CD4-positive, CD25-positive, alpha-beta regulatory T cell (primary cell): ENCODE data around the gene SYDE2. TPM values are rescaled to one million over a fixed set of nuclear protein-coding genes. Genes with fewer than 3 reads are reported as not detected.

Experiments used
- ATAC-seq, 2 donors: fragments of 150-1000 bp; cut with Tn5 transposase; one replicate each; pipeline ENCODE4 v1.10.0; 2021; ENCODE audit warnings: low read depth in 2 of 2, moderate number of reproducible peaks in 2 of 2, moderate library complexity in 1 of 2
- DNase-seq, 3 donors: peaks; one replicate each; pipeline versions ENCODE4 v3.0.0 to v3.0.0-alpha.2; 2012 to 2022; ENCODE audit warnings: mixed read lengths in 1 of 3
- H3K27ac ChIP-seq: one replicate; pipeline ENCODE4 v1.7.0; 2013; ENCODE audit warnings: mild to moderate bottlenecking, low read length; ENCODE audit not compliant: insufficient read depth, poor library complexity, severe bottlenecking
- H3K27me3 ChIP-seq: one replicate; pipeline ENCODE4 v1.7.0; 2013; ENCODE audit warnings: low read length; ENCODE audit not compliant: control insufficient read depth, insufficient read depth
- H3K36me3 ChIP-seq: one replicate; pipeline ENCODE4 v1.7.0; 2013; ENCODE audit warnings: mild to moderate bottlenecking, low read length, moderate library complexity; ENCODE audit not compliant: control insufficient read depth, insufficient read depth
- H3K4me1 ChIP-seq: 2 replicates; pipeline ENCODE4 v1.7.0; 2013; ENCODE audit warnings: mild to moderate bottlenecking, low read length; ENCODE audit not compliant: insufficient read depth, control insufficient read depth, poor library complexity, severe bottlenecking
- H3K4me3 ChIP-seq: one replicate; pipeline ENCODE4 v1.7.0; 2013; ENCODE audit warnings: low read depth, mild to moderate bottlenecking, low read length, moderate library complexity
- H3K9me3 ChIP-seq, 2 experiments: 1 replicate in 1 of 2; 2 replicates in 1 of 2; pipeline ENCODE4 v1.7.0; 2013; ENCODE audit warnings: low read length in 2 of 2, mild to moderate bottlenecking in 1 of 2, moderate library complexity in 1 of 2; ENCODE audit not compliant: control insufficient read depth in 2 of 2
- H3K27ac Mint-ChIP-seq, 3 donors: one replicate each; pipeline ENCODE4 v1.8.0; 2020 to 2022; ENCODE audit warnings: mild to moderate bottlenecking in 3 of 3, mixed read lengths in 3 of 3, moderate library complexity in 2 of 3
- H3K27me3 Mint-ChIP-seq: one replicate; pipeline ENCODE4 v1.8.0; 2022; ENCODE audit warnings: mild to moderate bottlenecking, mixed read lengths
- H3K36me3 Mint-ChIP-seq: one replicate; pipeline ENCODE4 v1.8.0; 2020; ENCODE audit warnings: mixed read lengths
- H3K4me1 Mint-ChIP-seq, 4 donors: one replicate each; pipeline ENCODE4 v1.8.0; 2020 to 2022; ENCODE audit warnings: mixed read lengths in 4 of 4, mild to moderate bottlenecking in 1 of 4
- H3K4me3 Mint-ChIP-seq, 4 donors: one replicate each; pipeline ENCODE4 v1.8.0; 2020 to 2022; ENCODE audit warnings: mild to moderate bottlenecking in 4 of 4, mixed read lengths in 4 of 4, moderate library complexity in 3 of 4
- H3K9me3 Mint-ChIP-seq, 7 donors: one replicate each; pipeline ENCODE4 v1.8.0; 2020 to 2022; ENCODE audit warnings: mixed read lengths in 7 of 7, mild to moderate bottlenecking in 3 of 7, moderate library complexity in 2 of 7
- polyA plus RNA-seq, 4 donors: library from polyadenylated mRNA; unstranded; fragments of 300-500 nt; fragmentation: Illumina TruSeq; gene quantifications; one replicate each; pipeline ENCODE4 v1.2.3, GENCODE V29; 2021
- total RNA-seq: library from RNA; stranded (reverse); gene quantifications from one replicate; pipeline ENCODE4 v1.2.3, GENCODE V29; 2022

The SYDE2 gene
- total and polyA plus RNA-seq, 5 donors from 2014 or later, result 1.0 to 4.1 (median 1.3) TPM

DNA sequence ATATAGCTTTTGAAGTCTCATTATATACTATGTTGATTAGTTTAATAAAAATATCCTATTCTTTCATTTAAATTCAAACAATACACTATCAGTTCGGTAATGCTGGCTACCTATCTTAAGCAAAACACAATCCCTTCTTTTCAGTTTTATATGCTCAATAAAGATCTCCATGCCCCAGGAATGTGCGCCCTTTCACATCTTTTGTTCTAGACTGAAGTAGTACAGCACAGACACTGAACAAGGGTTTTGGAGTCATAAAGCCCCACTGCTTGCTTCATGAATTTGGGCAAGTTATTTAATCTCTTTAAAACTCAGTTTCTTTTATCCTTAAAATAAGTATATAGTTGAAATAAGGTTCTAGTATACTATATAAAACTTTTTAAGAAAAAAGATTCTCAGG is 22.4 kb downstream of the SYDE2 start:
- H3K4me3 Mint-ChIP-seq, result no peak overlapping the region
- Histone ChIP-seq H3K9me3 (no peaks in the 10 kb centered on the region), H3K27me3 (no peaks in the 10 kb centered on the region), H3K4me3 (no peak overlapping the region), H3K27ac (no peak overlapping the region), H3K4me1 (peaks cover 9% of the 10 kb centered on the region), H3K36me3 (no peaks in the 10 kb centered on the region)
- ATAC-seq, result no peak
- peaks cover 4 to 15% (median 7%) of the 10 kb centered on the region in 4 donors for H3K4me1 Mint-ChIP-seq
- H3K27ac Mint-ChIP-seq, result no peak overlapping the region
- DNase-seq, result no peak
- no peaks in the 10 kb centered on the region for H3K9me3 Mint-ChIP-seq
- peaks cover 8% of the 10 kb centered on the region for H3K27me3 Mint-ChIP-seq
- H3K36me3 Mint-ChIP-seq, result peaks cover 3% of the 10 kb centered on the region

DNA sequence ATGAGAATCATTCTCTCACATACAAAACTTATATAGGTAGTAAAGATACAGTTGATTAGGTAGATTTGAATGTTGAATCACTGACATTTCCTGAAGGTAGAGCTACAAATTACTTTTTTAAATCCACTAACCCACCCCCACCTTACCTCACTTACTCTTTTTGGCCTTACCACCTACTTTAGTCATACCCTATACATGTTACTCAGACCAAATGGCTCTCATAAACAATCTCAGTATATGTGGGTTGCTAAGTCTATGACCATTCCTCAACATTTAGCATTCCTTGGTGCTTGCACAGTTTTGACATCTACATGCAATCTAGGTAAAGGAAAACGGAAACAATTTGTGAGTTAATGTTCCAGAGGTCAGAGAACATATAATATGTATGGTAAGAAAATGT is 26.3 kb downstream of the SYDE2 start:
- Histone ChIP-seq H3K27me3 (no peaks in the 10 kb centered on the region), H3K4me1 (peaks cover 8% of the 10 kb centered on the region), H3K27ac (no peak overlapping the region), H3K4me3 (no peak overlapping the region), H3K9me3 (no peaks in the 10 kb centered on the region), H3K36me3 (no peaks in the 10 kb centered on the region)
- H3K4me3 Mint-ChIP-seq, result no peak overlapping the region
- H3K27ac Mint-ChIP-seq, result no peak overlapping the region
- peaks cover 7 to 19% (median 13%) of the 10 kb centered on the region in 4 donors for H3K4me1 Mint-ChIP-seq
- H3K36me3 Mint-ChIP-seq, result peaks cover 3% of the 10 kb centered on the region
- peaks cover 23% of the 10 kb centered on the region for H3K27me3 Mint-ChIP-seq
- DNase-seq (no peak), ATAC-seq (no peak)
- peaks cover 0 to 3% (median 0%) of the 10 kb centered on the region in 7 donors for H3K9me3 Mint-ChIP-seq

DNA sequence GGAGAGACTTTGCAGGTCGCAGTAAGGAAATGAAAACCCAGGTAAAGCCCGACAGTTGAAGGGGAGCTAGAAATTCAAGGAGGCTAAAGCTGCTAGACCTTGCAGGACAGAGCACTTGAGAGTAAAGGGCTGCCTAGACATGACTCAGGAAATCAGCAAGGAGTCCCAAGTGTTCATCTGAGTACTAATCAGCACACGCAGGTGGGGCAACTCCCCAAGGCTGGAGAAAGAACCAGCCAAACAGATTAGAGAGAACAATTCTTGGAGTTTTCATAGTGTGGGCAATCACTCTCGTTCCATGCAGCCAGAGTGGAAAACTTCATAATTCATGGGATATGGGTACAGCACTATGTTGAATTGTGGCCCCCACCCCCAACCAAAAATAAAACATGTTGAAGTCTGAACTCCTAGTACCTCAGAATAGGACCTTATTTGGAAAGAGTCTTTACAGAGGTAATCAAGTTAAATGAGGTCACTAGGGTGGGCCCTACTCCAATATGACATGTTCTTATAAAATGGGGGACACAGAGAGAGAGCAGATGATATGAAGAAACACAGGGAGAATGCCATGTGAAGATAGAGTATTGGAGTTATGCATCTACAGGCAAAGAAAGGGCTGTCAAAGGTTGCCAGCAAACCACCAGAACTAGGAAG is 28.0 kb downstream of the SYDE2 start:
- H3K4me3 ChIP-seq, result no peak overlapping the region
- peaks cover 3% of the 10 kb centered on the region for H3K36me3 Mint-ChIP-seq
- peaks cover 25% of the 10 kb centered on the region for H3K27me3 Mint-ChIP-seq
- H3K4me1 Mint-ChIP-seq, result peaks cover 0 to 12% (median 10%) of the 10 kb centered on the region in 4 donors
- no peak overlapping the region for H3K4me3 Mint-ChIP-seq
- ATAC-seq (no peak), DNase-seq (no peak)
- H3K4me1 ChIP-seq, result peaks cover 5% of the 10 kb centered on the region
- peaks cover 0 to 3% (median 0%) of the 10 kb centered on the region in 7 donors for H3K9me3 Mint-ChIP-seq
- H3K27ac Mint-ChIP-seq, result peak overlapping the region in 1 of 3 donors; percentile 8
- no peaks in the 10 kb centered on the region for H3K9me3 ChIP-seq
- no peaks in the 10 kb centered on the region for H3K27me3 ChIP-seq
- H3K27ac ChIP-seq, result no peak overlapping the region
- no peaks in the 10 kb centered on the region for H3K36me3 ChIP-seq

DNA sequence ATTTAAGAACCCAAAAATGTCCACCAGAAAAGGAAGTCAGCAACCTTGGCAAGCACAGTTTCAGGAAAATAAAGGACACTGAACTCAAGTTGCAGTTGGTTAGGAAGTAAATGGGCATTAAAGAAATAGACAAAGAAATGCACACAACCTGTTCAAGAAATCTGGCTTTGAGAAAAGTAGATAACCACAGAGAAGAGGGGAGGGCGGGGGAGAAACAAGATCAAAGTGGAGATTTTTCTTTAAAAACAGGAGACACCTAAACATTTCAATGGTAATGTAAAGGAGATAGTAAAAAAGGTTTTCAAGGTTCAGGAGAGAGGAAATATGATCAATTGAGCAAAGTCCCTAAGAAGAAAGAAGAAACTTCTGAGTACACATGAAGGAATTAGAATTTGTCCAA is 29.1 kb downstream of the SYDE2 start:
- Mint-ChIP-seq H3K9me3 (peaks cover 0 to 3% (median 0%) of the 10 kb centered on the region in 7 donors), H3K4me1 (peaks cover 0 to 12% (median 10%) of the 10 kb centered on the region in 4 donors), H3K27ac (peak overlapping the region in 2 of 3 donors; percentile 3 to 16)

DNA sequence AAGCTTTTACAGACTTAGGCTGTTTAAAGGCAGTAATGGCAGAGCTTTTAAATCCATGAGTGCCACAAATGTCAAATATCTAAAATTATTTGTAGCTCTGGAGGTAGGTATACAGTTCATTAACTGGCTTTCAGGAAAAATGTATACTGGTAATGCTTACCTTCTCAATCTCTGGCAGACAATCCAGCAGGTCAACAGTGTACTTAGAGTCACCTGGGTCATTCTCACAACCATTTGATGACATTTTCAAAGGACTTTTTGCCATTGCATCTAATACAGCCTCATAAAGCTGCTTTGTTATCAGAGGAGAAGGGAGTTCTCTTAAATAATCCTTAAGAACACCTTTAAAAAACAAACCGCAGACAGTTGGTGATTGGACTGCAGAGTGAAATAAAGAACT is 31.9 kb downstream of the SYDE2 start:
- H3K4me3 Mint-ChIP-seq, result no peak overlapping the region
- peaks cover 0 to 12% (median 10%) of the 10 kb centered on the region in 4 donors for H3K4me1 Mint-ChIP-seq

More for the DNA sequence above, 29.1 kb downstream of the SYDE2 start:
- Mint-ChIP-seq H3K27me3 (peaks cover 19% of the 10 kb centered on the region), H3K4me3 (peak overlapping the region in 1 of 4 donors; percentile 2), H3K36me3 (peaks cover 3% of the 10 kb centered on the region)
- peak in 1 of 3 donors; percentile 16 for DNase-seq
- H3K27ac ChIP-seq, result no peak overlapping the region
- no peaks in the 10 kb centered on the region for H3K9me3 ChIP-seq
- no peak for ATAC-seq
- H3K4me1 ChIP-seq, result peaks cover 5% of the 10 kb centered on the region
- no peak overlapping the region for H3K4me3 ChIP-seq
- no peaks in the 10 kb centered on the region for H3K36me3 ChIP-seq
- no peaks in the 10 kb centered on the region for H3K27me3 ChIP-seq

DNA sequence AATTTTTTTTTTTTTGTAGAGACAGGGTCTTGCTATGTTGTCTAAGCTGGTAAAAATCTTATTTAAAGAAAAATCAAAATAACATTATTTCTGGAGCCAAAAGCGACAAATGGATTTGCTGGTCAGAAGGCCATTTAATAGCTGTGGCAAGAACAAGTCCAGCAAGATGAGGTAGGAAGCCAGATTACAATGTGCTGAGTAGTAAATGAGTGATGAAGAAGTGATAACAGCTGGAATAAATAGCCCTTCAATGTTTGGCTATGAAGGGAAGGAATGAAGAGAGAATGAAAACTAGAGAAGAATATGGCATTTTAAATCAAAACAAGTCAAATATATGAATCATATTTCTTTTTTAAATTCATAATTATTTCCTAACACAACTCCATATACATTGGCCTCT is 34.5 kb downstream of the SYDE2 start:
- Histone ChIP-seq H3K9me3 (no peaks in the 10 kb centered on the region), H3K4me3 (no peak overlapping the region), H3K36me3 (no peaks in the 10 kb centered on the region), H3K4me1 (no peaks in the 10 kb centered on the region), H3K27ac (no peak overlapping the region), H3K27me3 (no peaks in the 10 kb centered on the region)
- ATAC-seq (no peak), DNase-seq (no peak)
- H3K27ac Mint-ChIP-seq, result peak overlapping the region in 1 of 3 donors; percentile 14
- peaks cover 0 to 5% (median 5%) of the 10 kb centered on the region in 4 donors for H3K4me1 Mint-ChIP-seq
- peaks cover 0 to 3% (median 0%) of the 10 kb centered on the region in 7 donors for H3K9me3 Mint-ChIP-seq
- H3K27me3 Mint-ChIP-seq, result peaks cover 11% of the 10 kb centered on the region
- H3K4me3 Mint-ChIP-seq, result no peak overlapping the region
- H3K36me3 Mint-ChIP-seq, result peaks cover 5% of the 10 kb centered on the region

More for the DNA sequence above, 31.9 kb downstream of the SYDE2 start:
- Histone ChIP-seq H3K27ac (no peak overlapping the region), H3K4me1 (peaks cover 5% of the 10 kb centered on the region), H3K9me3 (no peaks in the 10 kb centered on the region), H3K4me3 (no peak overlapping the region), H3K36me3 (no peaks in the 10 kb centered on the region), H3K27me3 (no peaks in the 10 kb centered on the region)
- Mint-ChIP-seq H3K36me3 (no peaks in the 10 kb centered on the region), H3K27ac (no peak overlapping the region), H3K27me3 (peaks cover 19% of the 10 kb centered on the region), H3K9me3 (peaks cover 0 to 3% (median 0%) of the 10 kb centered on the region in 7 donors)
- ATAC-seq (no peak), DNase-seq (no peak)

DNA sequence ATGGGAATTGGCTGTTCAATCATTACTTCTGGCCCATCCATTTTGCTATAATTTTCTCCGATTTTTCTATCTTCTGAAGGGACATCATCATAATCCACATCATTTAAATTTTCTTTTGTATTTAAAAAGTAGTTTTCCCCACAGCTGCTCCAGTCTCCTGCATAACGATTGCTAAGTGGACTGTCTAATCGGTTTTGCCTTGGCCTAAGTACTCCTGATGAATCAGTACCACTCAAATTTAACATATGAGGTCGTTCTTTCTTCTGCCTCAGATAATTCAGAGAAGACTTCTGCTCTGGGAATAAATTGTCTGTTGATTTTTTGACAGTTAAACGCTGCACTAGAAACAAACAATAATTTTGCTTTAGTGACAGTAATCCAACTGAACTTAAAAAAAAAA is 41.9 kb downstream of the SYDE2 start:
- Histone ChIP-seq H3K36me3 (no peaks in the 10 kb centered on the region), H3K27ac (no peak overlapping the region), H3K27me3 (no peaks in the 10 kb centered on the region), H3K4me1 (no peaks in the 10 kb centered on the region), H3K9me3 (no peaks in the 10 kb centered on the region), H3K4me3 (no peak overlapping the region)
- DNase-seq (no peak), ATAC-seq (no peak)
- Mint-ChIP-seq H3K27me3 (no peaks in the 10 kb centered on the region), H3K9me3 (no peaks in the 10 kb centered on the region), H3K4me1 (peaks cover 0 to 2% (median 0%) of the 10 kb centered on the region in 4 donors), H3K4me3 (no peak overlapping the region), H3K36me3 (peaks cover 5% of the 10 kb centered on the region), H3K27ac (no peak overlapping the region)

DNA sequence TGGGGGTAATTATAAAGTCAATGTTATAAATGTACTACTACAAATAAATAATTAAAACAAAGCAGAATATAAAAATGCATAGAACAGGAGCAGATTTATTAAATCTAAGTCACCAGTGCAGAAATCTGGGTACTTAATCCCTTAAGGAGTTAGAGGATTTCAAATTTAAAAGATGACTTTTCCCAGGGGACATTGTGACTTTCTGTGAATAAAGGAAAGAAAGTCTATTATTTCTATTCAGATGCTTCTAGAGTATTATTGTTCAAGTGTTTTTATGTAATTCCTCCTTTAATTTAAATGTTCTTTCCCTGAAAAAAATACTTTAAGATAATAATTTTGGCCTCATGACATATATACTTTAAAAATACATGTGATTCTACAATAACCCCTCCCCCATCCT is 43.4 kb downstream of the SYDE2 start:
- no peaks in the 10 kb centered on the region for H3K36me3 ChIP-seq
- H3K9me3 ChIP-seq, result no peaks in the 10 kb centered on the region
- Mint-ChIP-seq H3K9me3 (no peaks in the 10 kb centered on the region), H3K27ac (no peak overlapping the region), H3K36me3 (peaks cover 5% of the 10 kb centered on the region), H3K4me1 (no peaks in the 10 kb centered on the region), H3K27me3 (no peaks in the 10 kb centered on the region), H3K4me3 (no peak overlapping the region)
- no peak for DNase-seq
- H3K4me3 ChIP-seq, result no peak overlapping the region
- ATAC-seq, result no peak
- no peak overlapping the region for H3K27ac ChIP-seq
- no peaks in the 10 kb centered on the region for H3K27me3 ChIP-seq
- H3K4me1 ChIP-seq, result no peaks in the 10 kb centered on the region
